Pancreas (tissue), 10 donors: ENCODE measurements around the gene SOCS6. TPM values are rescaled to one million over a fixed set of nuclear protein-coding genes. Genes with fewer than 3 reads are reported as not detected.

Experiments
- ATAC-seq, 4 donors: fragments of 200-7000 bp; cut with Tn5 transposase; one replicate each; pipeline versions ENCODE4 v1.8.0 to v1.9.1; 2020; ENCODE audit warnings: mild to moderate bottlenecking in 4 of 4, moderate library complexity in 4 of 4
- DNase-seq, 6 donors: peaks; one replicate each; pipeline ENCODE4 v3.0.0-alpha.2; 2020
- FAIRE-seq: peaks from 2 replicates; lab custom pipeline; 2012; peaks lifted over from hg19 to GRCh38; lab: Jason Lieb, UNC
- H3K27ac ChIP-seq, 4 donors: fragments of 200-600 bp; sonication (generic); 1 replicate in 3 of 4; 2 replicates in 1 of 4; pipeline versions ENCODE4 v1.5.0 to v1.8.0; 2020
- H3K27me3 ChIP-seq, 4 donors: fragments of 200-600 bp; one replicate each; pipeline ENCODE4 v1.8.0; 2021
- H3K36me3 ChIP-seq, 3 donors: fragments of 200-600 bp; sonication (generic) in 1 of 3; one replicate each; pipeline versions ENCODE4 v1.5.0 to v1.8.0; 2020 to 2021
- H3K4me1 ChIP-seq, 3 donors: fragments of 200-600 bp; one replicate each; pipeline ENCODE4 v1.8.0; 2021
- H3K4me3 ChIP-seq, 4 donors: fragments of 200-600 bp; sonication (generic) in 2 of 4; one replicate each; pipeline versions ENCODE4 v1.5.0 to v1.8.0; 2020 to 2021
- H3K9me3 ChIP-seq, 4 donors: fragments of 200-600 bp; one replicate each; pipeline ENCODE4 v1.8.0; 2021
- WGBS, 2 donors: extraction: QIAGEN DNeasy Blood & Tissue Kit; methylation state at CpG; one replicate each; pipeline ENCODE4 v1.1.7; 2013; 5-methylcytosine and 5-hydroxymethylcytosine counted together
- intact Hi-C, 3 donors: fragments of 100-400 bp; cut with DNase I; formaldehyde crosslinking; loops; one replicate each; pipeline versions ENCODE4 v1.11.1 to v1.14.2; 2022
- polyA plus RNA-seq, 2 donors: library from polyadenylated mRNA; stranded (reverse); fragments of 200-250 nt; gene quantifications; one replicate each; pipeline ENCODE4 v1.2.3, GENCODE V29; 2013
- total RNA-seq, 6 donors: library from RNA; stranded (reverse); fragmentation: NEBNext Ultra II Directional in 4 of 6; extraction: Animal tissue kit (Norgen Biotek cat#: 25700) in 4 of 6; gene quantifications; one replicate each; pipeline versions ENCODE4 v1.2.1 to v1.2.4, GENCODE V29; 2021 to 2023
- TF ChIP-seq, protein P1 (sequence below), 4 donors: fragments of 200-600 bp; sonication (generic) in 3 of 4; IDR thresholded peaks; one replicate each; pipeline versions ENCODE4 v1.5.0 to v1.8.0; 2021; ENCODE audit warnings: antibody characterized with exemption in 4 of 4
- donor health status: healthy with polysubstance abuse.
- donor health status: DM: no; HTN: no; CAD: no; lungs with moderate emphysema.
- donor health status: DM: no; HTN: no; CAD: no.
- donor health status: control.
- donor health status: control.
- donor health status: Bipolar disorder and iron deficiency.
- donor health status: DM: yes; HTN: yes; CAD: no.
- donor health status: DM: no; HTN: no; CAD: no.
- donor health status: DM: no; HTN: no; CAD: no.
- donor health status: DM: yes; HTN: yes; CAD: no.

SOCS6 gene
- total and polyA plus RNA-seq, 8 donors, result 3.0 to 18.8 (median 8.0) TPM

DNA sequence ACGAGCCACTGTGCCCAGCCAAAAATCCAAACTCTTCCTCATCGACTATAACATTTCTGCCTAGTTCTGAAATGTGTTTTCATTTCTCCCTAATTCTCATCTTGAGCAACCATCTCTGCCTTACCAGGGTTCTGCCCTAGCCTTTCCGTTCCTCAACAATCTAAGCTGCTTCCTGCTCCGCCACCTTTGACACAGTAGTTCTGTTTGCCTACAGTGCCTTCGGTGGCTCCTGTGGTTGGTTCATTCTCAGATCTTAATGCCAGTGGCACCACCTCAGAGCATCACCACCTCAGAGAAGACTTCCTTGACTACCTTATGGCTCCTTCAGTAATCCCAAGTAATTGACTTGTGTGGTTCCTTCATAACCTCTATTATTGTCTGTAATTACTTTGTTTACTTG lies 3.8 kb downstream of the SOCS6 start:
- DNase-seq, result no peak
- H3K4me1 ChIP-seq, result peaks cover 16 to 43% (median 21%) of the 10 kb centered on the region in 3 donors
- intact Hi-C loops, result no loop called here
- H3K9me3 ChIP-seq, result no peaks in the 10 kb centered on the region
- TF ChIP-seq, protein P1, sequence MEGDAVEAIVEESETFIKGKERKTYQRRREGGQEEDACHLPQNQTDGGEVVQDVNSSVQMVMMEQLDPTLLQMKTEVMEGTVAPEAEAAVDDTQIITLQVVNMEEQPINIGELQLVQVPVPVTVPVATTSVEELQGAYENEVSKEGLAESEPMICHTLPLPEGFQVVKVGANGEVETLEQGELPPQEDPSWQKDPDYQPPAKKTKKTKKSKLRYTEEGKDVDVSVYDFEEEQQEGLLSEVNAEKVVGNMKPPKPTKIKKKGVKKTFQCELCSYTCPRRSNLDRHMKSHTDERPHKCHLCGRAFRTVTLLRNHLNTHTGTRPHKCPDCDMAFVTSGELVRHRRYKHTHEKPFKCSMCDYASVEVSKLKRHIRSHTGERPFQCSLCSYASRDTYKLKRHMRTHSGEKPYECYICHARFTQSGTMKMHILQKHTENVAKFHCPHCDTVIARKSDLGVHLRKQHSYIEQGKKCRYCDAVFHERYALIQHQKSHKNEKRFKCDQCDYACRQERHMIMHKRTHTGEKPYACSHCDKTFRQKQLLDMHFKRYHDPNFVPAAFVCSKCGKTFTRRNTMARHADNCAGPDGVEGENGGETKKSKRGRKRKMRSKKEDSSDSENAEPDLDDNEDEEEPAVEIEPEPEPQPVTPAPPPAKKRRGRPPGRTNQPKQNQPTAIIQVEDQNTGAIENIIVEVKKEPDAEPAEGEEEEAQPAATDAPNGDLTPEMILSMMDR (IDR thresholded peaks at IDR 0.05), result no peak
- ATAC-seq, result no peak
- H3K27ac ChIP-seq, result no peak overlapping the region
- no peaks in the 10 kb centered on the region for H3K27me3 ChIP-seq
- H3K4me3 ChIP-seq, result no peak overlapping the region
- FAIRE-seq, result no peak
- no peaks in the 10 kb centered on the region for H3K36me3 ChIP-seq
- 83 to 86% methylated on average over 5 of the region's 5 CpGs for WGBS, 2 donors

- FAIRE-seq (no peak), ATAC-seq (no peak), DNase-seq (no peak)
- H3K4me1 ChIP-seq, result peaks cover 16 to 41% (median 21%) of the 10 kb centered on the region in 3 donors
- intact Hi-C loops, result no loop called here
- no peaks in the 10 kb centered on the region for H3K36me3 ChIP-seq
- H3K9me3 ChIP-seq, result no peaks in the 10 kb centered on the region
- H3K27ac ChIP-seq, result no peak overlapping the region
- no peaks in the 10 kb centered on the region for H3K27me3 ChIP-seq
- 62 to 67% methylated on average over 3 of the region's 3 CpGs for WGBS, 2 donors
- no peak overlapping the region for H3K4me3 ChIP-seq
- TF ChIP-seq, protein P1 (IDR thresholded peaks at IDR 0.05), result no peak
These were observed 4.3 kb downstream of the SOCS6 start for GRCh38 chr18:70293166-70293565.

GRCh38 chr18:70294471-70295191 lies 5.8 kb downstream of the SOCS6 start:
- WGBS, 2 donors, result 77 to 83% methylated on average over 5 of the region's 5 CpGs
- no peaks in the 10 kb centered on the region for H3K9me3 ChIP-seq
- H3K27me3 ChIP-seq, result no peaks in the 10 kb centered on the region
- intact Hi-C loops, result no loop called here
- FAIRE-seq (no peak), DNase-seq (no peak), ATAC-seq (no peak)
- peak overlapping the region in 2 of 4 donors; percentile 28 to 60 for H3K27ac ChIP-seq
- no peak overlapping the region for H3K4me3 ChIP-seq
- TF ChIP-seq, protein P1 (IDR thresholded peaks at IDR 0.05), result no peak
- no peaks in the 10 kb centered on the region for H3K36me3 ChIP-seq
- H3K4me1 ChIP-seq, result peaks cover 16 to 41% (median 21%) of the 10 kb centered on the region in 3 donors

DNA sequence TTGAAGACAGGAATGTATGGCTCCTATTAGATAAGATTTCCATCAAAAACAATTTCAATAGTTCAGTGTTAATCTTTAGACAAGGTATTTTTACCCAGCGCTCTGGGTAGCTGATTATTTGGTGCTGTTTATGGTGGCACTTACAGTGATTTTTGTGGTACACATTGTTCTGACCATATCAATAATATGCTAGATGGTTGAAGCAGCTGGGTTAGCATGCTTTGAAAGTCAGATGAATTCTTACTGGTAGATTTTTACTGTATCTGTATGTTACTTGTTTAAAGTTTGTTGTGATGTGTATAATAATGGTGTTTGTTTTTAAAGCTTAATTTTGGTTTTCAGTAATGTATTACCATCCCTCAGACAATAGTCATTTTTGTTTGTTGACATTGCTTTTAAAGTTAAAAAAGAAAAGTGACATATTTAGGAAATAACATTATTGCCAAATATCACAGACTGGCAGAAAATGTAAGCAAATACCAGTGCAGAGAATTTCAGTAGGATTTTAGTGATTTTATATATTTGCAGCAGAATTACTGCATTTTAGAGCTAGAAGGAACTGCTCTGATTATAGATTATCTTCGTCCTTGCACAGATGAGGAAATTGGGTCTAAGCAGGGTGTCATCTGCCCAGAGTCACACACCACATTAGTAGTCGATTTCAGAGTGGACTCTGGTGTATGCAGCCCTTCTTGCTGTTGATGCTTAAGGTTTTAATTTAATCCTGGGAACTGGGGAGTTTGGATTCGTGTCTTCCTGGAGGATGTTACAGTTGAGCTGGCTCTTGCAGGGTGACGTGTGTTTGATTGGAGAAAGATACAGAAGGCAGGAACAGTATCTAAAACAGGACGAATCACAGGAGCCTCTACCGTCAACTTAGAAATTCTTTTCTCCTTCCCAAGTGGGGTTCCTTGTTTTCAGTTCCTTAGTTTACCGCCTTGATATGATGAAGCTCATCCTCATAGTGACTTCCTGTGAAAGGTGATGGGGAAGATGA lies 6.6 kb downstream of the SOCS6 start:
- peak in 3 of 4 donors; percentile 16 to 22 (median 17) for ATAC-seq
- TF ChIP-seq, protein P1 (IDR thresholded peaks at IDR 0.05), result no peak
- Histone ChIP-seq H3K36me3 (no peaks in the 10 kb centered on the region), H3K27ac (peak overlapping the region; percentile 0 to 60 (median 16)), H3K27me3 (no peaks in the 10 kb centered on the region), H3K4me3 (no peak overlapping the region), H3K9me3 (no peaks in the 10 kb centered on the region), H3K4me1 (peaks cover 13 to 39% (median 17%) of the 10 kb centered on the region in 3 donors)
- FAIRE-seq, result no peak
- DNase-seq, result no peak
- WGBS, 2 donors, result 39 to 41% methylated on average over 8 of the region's 8 CpGs
- intact Hi-C loops, result no loop called here
